HEK293T (cell line): ENCODE measurements around the gene C4orf46.
"Not testable (repeated sequence)": the region's sequence is repeated elsewhere in the genome, so short reads cannot be mapped to it uniquely, and the experiment has no call there.

ENCODE experiments used
- CTCF ChIA-PET: fragments of 350-600 bp; formaldehyde crosslinking; extraction: SDS; loops from one replicate; lab custom pipeline; 2021; ENCODE audit warnings: antibody characterized with exemption, inconsistent platforms; lab: Yijun Ruan, JAX
- POLR2A ChIA-PET: fragments of 350-600 bp; formaldehyde crosslinking; extraction: SDS; loops from one replicate; lab custom pipeline; 2020; ENCODE audit warnings: antibody characterized with exemption, inconsistent platforms; lab: Yijun Ruan, JAX
- DNase-seq: peaks from one replicate; pipeline ENCODE4 v3.0.0; 2012; ENCODE audit warnings: mixed read lengths; ENCODE audit errors: extremely low spot score
- ARNT ChIP-seq: fragments of 450-650 bp; IDR thresholded peaks from 2 replicates; pipeline ENCODE4 v1.6.1; 2017; ENCODE audit warnings: mild to moderate bottlenecking
- BHLHE40 ChIP-seq: fragments of 450-650 bp; IDR thresholded peaks from 2 replicates; pipeline ENCODE4 v1.6.1; 2016; ENCODE audit warnings: mild to moderate bottlenecking, moderate library complexity, borderline replicate concordance
- CTBP1 ChIP-seq: fragments of 450-650 bp; IDR thresholded peaks from 2 replicates; pipeline ENCODE4 v1.6.1; 2016; ENCODE audit warnings: borderline replicate concordance
- ELF4 ChIP-seq: fragments of 450-650 bp; IDR thresholded peaks from 2 replicates; pipeline ENCODE4 v1.6.1; 2017; ENCODE audit warnings: antibody characterized with exemption
- FOXA1 ChIP-seq: fragments of 450-650 bp; IDR thresholded peaks from 2 replicates; pipeline ENCODE4 v1.6.1; 2016; ENCODE audit warnings: mild to moderate bottlenecking
- FOXK2 ChIP-seq: fragments of 450-650 bp; IDR thresholded peaks from 2 replicates; pipeline ENCODE4 v1.6.1; 2016; ENCODE audit warnings: mild to moderate bottlenecking
- FOXM1 ChIP-seq: fragments of 450-650 bp; IDR thresholded peaks from 2 replicates; pipeline ENCODE4 v1.6.1; 2017; ENCODE audit warnings: mild to moderate bottlenecking, borderline replicate concordance
- HDGF ChIP-seq: fragments of 450-650 bp; IDR thresholded peaks from 2 replicates; pipeline ENCODE4 v1.6.1; 2017; ENCODE audit warnings: antibody characterized with exemption, borderline replicate concordance
- L3MBTL2 ChIP-seq: fragments of 450-650 bp; conservative IDR thresholded peaks from 2 replicates; pipeline ENCODE4 v1.6.1; 2016; ENCODE audit warnings: mild to moderate bottlenecking
- LEF1 ChIP-seq: fragments of 450-650 bp; IDR thresholded peaks from 2 replicates; pipeline ENCODE4 v1.6.1; 2017; ENCODE audit warnings: mild to moderate bottlenecking, borderline replicate concordance
- NFRKB ChIP-seq: fragments of 450-650 bp; IDR thresholded peaks from 2 replicates; pipeline ENCODE4 v1.6.1; 2016; ENCODE audit warnings: mild to moderate bottlenecking, moderate library complexity
- PKNOX1 ChIP-seq: fragments of 450-650 bp; IDR thresholded peaks from 2 replicates; pipeline ENCODE4 v1.6.1; 2016
- SP1 ChIP-seq: fragments of 450-650 bp; IDR thresholded peaks from 2 replicates; pipeline ENCODE4 v1.6.1; 2017
- SUZ12 ChIP-seq: fragments of 450-650 bp; IDR thresholded peaks from 2 replicates; pipeline ENCODE4 v1.6.1; 2016; ENCODE audit warnings: mild to moderate bottlenecking
- TARDBP ChIP-seq: fragments of 450-650 bp; IDR thresholded peaks from 2 replicates; pipeline ENCODE4 v1.6.1; 2016
- ZNF384 ChIP-seq: fragments of 450-650 bp; IDR thresholded peaks from 2 replicates; pipeline ENCODE4 v1.6.1; 2016

C4orf46 gene

GRCh38 chr4:158670975-158671664 is 567 bp downstream of the C4orf46 start:
- POLR2A ChIA-PET = interaction anchor here (0.8 to 1.2 kb wide), 5 partner anchors 11 to 461 kb away, joined by 3 to 4 read pairs (median 3); partner anchors contain the start of genes FNIP2, PPID and TMEM144
- CTCF ChIA-PET = no interaction called here
- peak; percentile 53 for DNase-seq
- TF ChIP-seq NFRKB (no peak), CTBP1 (no peak), TARDBP (no peak), ARNT (no peak), L3MBTL2 (peak; percentile 68), FOXK2 (no peak)

DNA sequence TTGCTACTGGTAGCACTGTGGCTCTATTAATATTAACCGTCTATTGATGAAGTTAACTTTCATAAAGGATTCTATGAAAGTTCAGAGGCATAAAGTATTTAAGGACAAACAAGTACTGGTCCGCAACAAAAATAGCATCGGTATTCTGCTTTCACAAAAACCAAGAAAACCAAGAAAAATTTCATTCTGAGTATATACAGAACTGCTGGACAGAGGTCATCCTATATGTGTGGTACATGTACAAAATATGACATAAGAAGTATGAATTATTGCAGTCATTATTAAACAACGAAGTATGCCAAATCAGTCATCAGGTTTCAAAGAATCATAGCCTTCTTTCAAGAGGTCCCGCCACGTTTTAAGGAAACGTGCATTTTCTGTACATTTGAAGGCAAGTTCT is 2.4 kb downstream of the C4orf46 start:
- no peak for DNase-seq
- TF ChIP-seq CTBP1 (no peak), BHLHE40 (no peak), SUZ12 (no peak), NFRKB (no peak)
- ChIA-PET CTCF (no interaction called here), POLR2A (no interaction called here)

GRCh38 chr4:158667651-158668198 is 4.0 kb downstream of the C4orf46 start:
- TF ChIP-seq ZNF384 (peak; percentile 55), FOXK2 (no peak)
- POLR2A ChIA-PET = no interaction called here
- peak; percentile 44 for DNase-seq
- CTCF ChIA-PET = interaction anchor here (0.5 to 1.2 kb wide), 4 partner anchors 43 to 1905 kb away, joined by 3 to 5 read pairs (median 3); no protein-coding TSS in a partner anchor

- DNase-seq = no peak
- ChIA-PET CTCF (interaction anchor here (0.5 to 1.2 kb wide), 3 partner anchors 44 to 1904 kb away, joined by 3 to 5 read pairs (median 3); no protein-coding TSS in a partner anchor), POLR2A (interaction anchor here (0.8 kb wide), 1 partner anchor 11 kb away, joined by 3 read pairs; no protein-coding TSS in a partner anchor)
- no peak for TF ChIP-seq SUZ12
- TF ChIP-seq ARNT = no peak
- TF ChIP-seq FOXA1 = no peak
- TF ChIP-seq PKNOX1 = no peak
- no peak for TF ChIP-seq LEF1
- TF ChIP-seq FOXK2 = no peak
Measured at GRCh38 chr4:158666892-158667291, 4.8 kb downstream of the C4orf46 start.

GRCh38 chr4:158664806-158665205 is 6.9 kb downstream of the C4orf46 start:
- ChIA-PET CTCF (interaction anchor here (1.2 kb wide), 1 partner anchor 9 kb away, joined by 3 read pairs; no protein-coding TSS in a partner anchor), POLR2A (no interaction called here)
- no peak for DNase-seq

GRCh38 chr4:158663707-158664625 is 7.7 kb downstream of the C4orf46 start:
- CTCF ChIA-PET = interaction anchor here (1.2 kb wide), 1 partner anchor 8 kb away, joined by 3 read pairs; no protein-coding TSS in a partner anchor
- DNase-seq, POLR2A ChIA-PET: not testable (repeated sequence)

More at GRCh38 chr4:158664806-158665205, 6.9 kb downstream of the C4orf46 start:
- TF ChIP-seq L3MBTL2 (no peak), HDGF (no peak), FOXA1 (no peak), ELF4 (no peak), SUZ12 (no peak), NFRKB (no peak), FOXM1 (no peak), SP1 (no peak), CTBP1 (no peak), FOXK2 (no peak), PKNOX1 (no peak), BHLHE40 (no peak), LEF1 (no peak), ARNT (no peak), TARDBP (no peak), ZNF384 (no peak)

DNA sequence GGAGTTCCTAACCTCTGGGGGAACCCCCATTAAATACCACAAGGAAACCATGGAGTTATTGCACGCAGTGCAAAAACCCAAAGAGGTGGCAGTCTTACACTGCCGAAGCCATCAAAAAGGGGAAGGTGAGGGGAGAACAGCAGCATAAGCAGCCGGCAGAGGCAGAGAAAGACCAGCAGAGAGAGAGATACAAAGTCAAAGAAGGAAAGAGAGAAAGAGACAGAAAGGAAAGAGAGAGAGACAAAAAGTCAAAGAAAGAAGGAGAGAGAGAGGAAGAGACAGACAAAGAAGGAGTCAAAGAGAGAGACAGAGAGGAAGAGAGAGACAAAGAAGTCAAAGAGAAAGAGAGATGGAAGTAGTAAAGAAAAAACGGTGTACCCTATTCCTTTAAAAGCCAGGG is 8.4 kb downstream of the C4orf46 start:
- POLR2A ChIA-PET = not testable (repeated sequence)

More for the DNA sequence above, 8.4 kb downstream of the C4orf46 start:
- DNase-seq, CTCF ChIA-PET: not testable (repeated sequence)
